ENCODE measurements around the gene CCDC66. TPM values are rescaled to one million over a fixed set of nuclear protein-coding genes. Genes with fewer than 3 reads are reported as not detected.

Gene CCDC66
- total RNA-seq = 8.2 and 8.9 TPM in 2 replicates

DNA sequence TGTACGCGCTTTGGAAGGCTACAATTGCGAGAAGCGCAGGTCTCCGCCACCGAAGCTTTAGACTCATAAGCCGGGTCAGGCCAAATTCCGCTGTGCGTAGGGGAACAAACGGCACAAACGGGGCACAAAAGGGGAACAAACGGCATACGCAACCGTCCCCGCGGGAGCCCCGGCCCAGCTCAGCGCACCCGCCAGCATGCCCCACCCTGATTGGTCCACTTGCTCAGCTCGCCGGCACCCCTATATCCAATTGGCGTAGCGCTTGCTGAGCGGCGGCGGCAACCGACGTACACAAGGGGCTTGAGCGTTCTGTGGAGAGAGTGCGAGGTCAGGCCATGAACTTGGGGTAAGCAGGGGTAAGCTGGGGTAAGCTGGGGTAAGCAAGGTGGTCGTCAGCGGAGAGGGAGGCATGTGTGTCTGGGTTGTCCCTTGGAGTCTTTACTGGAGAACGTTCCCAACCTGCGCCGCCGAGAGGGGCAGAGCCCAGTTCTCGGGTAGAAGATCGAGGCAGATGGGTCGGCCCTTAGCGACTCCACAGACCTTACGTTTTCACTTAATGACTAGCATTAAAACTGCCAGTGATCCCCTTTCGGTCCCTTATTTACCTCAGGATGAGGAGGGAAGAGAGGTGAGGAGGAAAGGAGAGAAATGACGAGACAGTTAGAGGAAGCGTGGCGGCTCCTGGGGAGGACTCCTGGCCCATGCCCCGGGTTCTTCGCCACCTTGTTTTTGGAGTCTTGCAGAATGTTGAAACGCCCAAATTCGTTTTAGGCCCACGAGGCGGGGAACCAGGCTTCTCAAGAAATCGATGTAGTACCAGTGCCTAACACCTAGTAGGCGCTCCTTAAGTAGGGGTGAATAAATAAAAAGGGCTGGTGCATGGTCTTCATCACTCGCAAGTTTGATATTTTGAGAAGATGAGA, at the start of gene CCDC66:
Gene CCDC66 (plus strand): TSS at position 268 of the 923 bp plus-strand sequence. CDS start 68 bp downstream, at position 336.

Other genes with a start within 250 kb of the CCDC66 start
- gene ERC2, start 88.7 kb upstream of the CCDC66 start, total RNA-seq = not detected in 2 replicates
- gene TASOR, start 126.1 kb downstream of the CCDC66 start, total RNA-seq = 46.6 and 59.0 TPM in 2 replicates
- gene ARHGEF3, start 244.8 kb downstream of the CCDC66 start, total RNA-seq = 11.1 and 12.2 TPM in 2 replicates